Vagina (tissue), 2 donors: ENCODE results near the gene LRRC4.

Experiments used
- POLR2A ChIP-seq, 2 donors: fragments of 450-650 bp; IDR thresholded peaks; one replicate each; pipeline ENCODE4 v1.6.1; 2017; ENCODE audit warnings: antibody characterized with exemption in 2 of 2, mild to moderate bottlenecking in 2 of 2, moderate library complexity in 2 of 2
- POLR2AphosphoS5 ChIP-seq, 2 donors: sonication (generic); formaldehyde crosslinking; IDR thresholded peaks; one replicate each; pipeline ENCODE4 v1.9.0; 2017; ENCODE audit warnings: antibody characterized with exemption in 2 of 2, mild to moderate bottlenecking in 2 of 2, low read depth in 1 of 2; ENCODE audit not compliant: insufficient read depth in 1 of 2
- TF ChIP-seq, protein P1 (sequence below), 3 experiments: fragments of 450-650 bp in 2 of 3; fragments of 200-600 bp in 1 of 3; sonication (generic) in 1 of 3; IDR thresholded peaks; one replicate each; pipeline ENCODE4 v1.5.1; 2017 to 2019; ENCODE audit warnings: antibody characterized with exemption in 3 of 3, mild to moderate bottlenecking in 2 of 3, moderate library complexity in 2 of 3

GRCh38 chr7:128007303-128007680 is 23.9 kb downstream of the LRRC4 start:
- no peak for TF ChIP-seq POLR2AphosphoS5 (IDR thresholded peaks at IDR 0.05; ENCODE audit: insufficient read depth in 1 of 2, low read depth in 1 of 2)
- TF ChIP-seq POLR2A (IDR thresholded peaks at IDR 0.05), result no peak
- TF ChIP-seq, protein P1, sequence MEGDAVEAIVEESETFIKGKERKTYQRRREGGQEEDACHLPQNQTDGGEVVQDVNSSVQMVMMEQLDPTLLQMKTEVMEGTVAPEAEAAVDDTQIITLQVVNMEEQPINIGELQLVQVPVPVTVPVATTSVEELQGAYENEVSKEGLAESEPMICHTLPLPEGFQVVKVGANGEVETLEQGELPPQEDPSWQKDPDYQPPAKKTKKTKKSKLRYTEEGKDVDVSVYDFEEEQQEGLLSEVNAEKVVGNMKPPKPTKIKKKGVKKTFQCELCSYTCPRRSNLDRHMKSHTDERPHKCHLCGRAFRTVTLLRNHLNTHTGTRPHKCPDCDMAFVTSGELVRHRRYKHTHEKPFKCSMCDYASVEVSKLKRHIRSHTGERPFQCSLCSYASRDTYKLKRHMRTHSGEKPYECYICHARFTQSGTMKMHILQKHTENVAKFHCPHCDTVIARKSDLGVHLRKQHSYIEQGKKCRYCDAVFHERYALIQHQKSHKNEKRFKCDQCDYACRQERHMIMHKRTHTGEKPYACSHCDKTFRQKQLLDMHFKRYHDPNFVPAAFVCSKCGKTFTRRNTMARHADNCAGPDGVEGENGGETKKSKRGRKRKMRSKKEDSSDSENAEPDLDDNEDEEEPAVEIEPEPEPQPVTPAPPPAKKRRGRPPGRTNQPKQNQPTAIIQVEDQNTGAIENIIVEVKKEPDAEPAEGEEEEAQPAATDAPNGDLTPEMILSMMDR (IDR thresholded peaks at IDR 0.05), result no peak
